Pancreas (tissue), 10 donors: ENCODE measurements around the gene CCDC192. TPM values are rescaled to one million over a fixed set of nuclear protein-coding genes. Genes with fewer than 3 reads are reported as not detected.
"Not testable (repeated sequence)": the region's sequence is repeated elsewhere in the genome, so short reads cannot be mapped to it uniquely, and the experiment has no call there.

Experiments used
- ATAC-seq, 4 donors: fragments of 200-7000 bp; cut with Tn5 transposase; one replicate each; pipeline versions ENCODE4 v1.8.0 to v1.9.1; 2020; ENCODE audit warnings: mild to moderate bottlenecking in 4 of 4, moderate library complexity in 4 of 4
- DNase-seq, 6 donors: peaks; one replicate each; pipeline ENCODE4 v3.0.0-alpha.2; 2020
- FAIRE-seq: peaks from 2 replicates; lab custom pipeline; 2012; peaks lifted over from hg19 to GRCh38; lab: Jason Lieb, UNC
- H3K27ac ChIP-seq, 4 donors: fragments of 200-600 bp; sonication (generic); 1 replicate in 3 of 4; 2 replicates in 1 of 4; pipeline versions ENCODE4 v1.5.0 to v1.8.0; 2020
- H3K27me3 ChIP-seq, 4 donors: fragments of 200-600 bp; one replicate each; pipeline ENCODE4 v1.8.0; 2021
- H3K36me3 ChIP-seq, 3 donors: fragments of 200-600 bp; sonication (generic) in 1 of 3; one replicate each; pipeline versions ENCODE4 v1.5.0 to v1.8.0; 2020 to 2021
- H3K4me1 ChIP-seq, 3 donors: fragments of 200-600 bp; one replicate each; pipeline ENCODE4 v1.8.0; 2021
- H3K4me3 ChIP-seq, 4 donors: fragments of 200-600 bp; sonication (generic) in 2 of 4; one replicate each; pipeline versions ENCODE4 v1.5.0 to v1.8.0; 2020 to 2021
- H3K9me3 ChIP-seq, 4 donors: fragments of 200-600 bp; one replicate each; pipeline ENCODE4 v1.8.0; 2021
- WGBS, 2 donors: extraction: QIAGEN DNeasy Blood & Tissue Kit; methylation state at CpG; one replicate each; pipeline ENCODE4 v1.1.7; 2013; 5-methylcytosine and 5-hydroxymethylcytosine counted together
- intact Hi-C, 3 donors: fragments of 100-400 bp; cut with DNase I; formaldehyde crosslinking; loops; one replicate each; pipeline versions ENCODE4 v1.11.1 to v1.14.2; 2022
- polyA plus RNA-seq, 2 donors: library from polyadenylated mRNA; stranded (reverse); fragments of 200-250 nt; gene quantifications; one replicate each; pipeline ENCODE4 v1.2.3, GENCODE V29; 2013
- total RNA-seq, 6 donors: library from RNA; stranded (reverse); fragmentation: NEBNext Ultra II Directional in 4 of 6; extraction: Animal tissue kit (Norgen Biotek cat#: 25700) in 4 of 6; gene quantifications; one replicate each; pipeline versions ENCODE4 v1.2.1 to v1.2.4, GENCODE V29; 2021 to 2023
- TF ChIP-seq, protein P1 (sequence below), 4 donors: fragments of 200-600 bp; sonication (generic) in 3 of 4; IDR thresholded peaks; one replicate each; pipeline versions ENCODE4 v1.5.0 to v1.8.0; 2021; ENCODE audit warnings: antibody characterized with exemption in 4 of 4
- donor health status: healthy with polysubstance abuse.
- donor health status: DM: no; HTN: no; CAD: no; lungs with moderate emphysema.
- donor health status: DM: no; HTN: no; CAD: no.
- donor health status: control.
- donor health status: control.
- donor health status: Bipolar disorder and iron deficiency.
- donor health status: DM: yes; HTN: yes; CAD: no.
- donor health status: DM: no; HTN: no; CAD: no.
- donor health status: DM: no; HTN: no; CAD: no.
- donor health status: DM: yes; HTN: yes; CAD: no.

CCDC192 gene
- total and polyA plus RNA-seq, 8 donors = not detected

- FAIRE-seq (no peak), ATAC-seq (no peak), DNase-seq (no peak)
- Histone ChIP-seq H3K27me3 (no peaks in the 10 kb centered on the region), H3K4me1 (no peaks in the 10 kb centered on the region), H3K27ac (no peak overlapping the region), H3K9me3 (no peaks in the 10 kb centered on the region), H3K36me3 (no peaks in the 10 kb centered on the region), H3K4me3 (no peak overlapping the region)
- WGBS, 2 donors = 87 to 100% methylated on average over 1 of the region's 1 CpG
- intact Hi-C loops = no loop called here
- TF ChIP-seq, protein P1, sequence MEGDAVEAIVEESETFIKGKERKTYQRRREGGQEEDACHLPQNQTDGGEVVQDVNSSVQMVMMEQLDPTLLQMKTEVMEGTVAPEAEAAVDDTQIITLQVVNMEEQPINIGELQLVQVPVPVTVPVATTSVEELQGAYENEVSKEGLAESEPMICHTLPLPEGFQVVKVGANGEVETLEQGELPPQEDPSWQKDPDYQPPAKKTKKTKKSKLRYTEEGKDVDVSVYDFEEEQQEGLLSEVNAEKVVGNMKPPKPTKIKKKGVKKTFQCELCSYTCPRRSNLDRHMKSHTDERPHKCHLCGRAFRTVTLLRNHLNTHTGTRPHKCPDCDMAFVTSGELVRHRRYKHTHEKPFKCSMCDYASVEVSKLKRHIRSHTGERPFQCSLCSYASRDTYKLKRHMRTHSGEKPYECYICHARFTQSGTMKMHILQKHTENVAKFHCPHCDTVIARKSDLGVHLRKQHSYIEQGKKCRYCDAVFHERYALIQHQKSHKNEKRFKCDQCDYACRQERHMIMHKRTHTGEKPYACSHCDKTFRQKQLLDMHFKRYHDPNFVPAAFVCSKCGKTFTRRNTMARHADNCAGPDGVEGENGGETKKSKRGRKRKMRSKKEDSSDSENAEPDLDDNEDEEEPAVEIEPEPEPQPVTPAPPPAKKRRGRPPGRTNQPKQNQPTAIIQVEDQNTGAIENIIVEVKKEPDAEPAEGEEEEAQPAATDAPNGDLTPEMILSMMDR (IDR thresholded peaks at IDR 0.05) = no peak
Observed at GRCh38 chr5:127791439-127791838, 88.2 kb downstream of the CCDC192 start.

- intact Hi-C loops, DNase-seq, H3K36me3 ChIP-seq, H3K4me1 ChIP-seq, H3K9me3 ChIP-seq, ATAC-seq, H3K27me3 ChIP-seq, H3K27ac ChIP-seq, H3K4me3 ChIP-seq, FAIRE-seq: not testable (repeated sequence)
- 87 to 89% methylated on average over 2 of the region's 2 CpGs for WGBS, 2 donors
Observed at GRCh38 chr5:127791908-127792307, 88.7 kb downstream of the CCDC192 start.

DNA sequence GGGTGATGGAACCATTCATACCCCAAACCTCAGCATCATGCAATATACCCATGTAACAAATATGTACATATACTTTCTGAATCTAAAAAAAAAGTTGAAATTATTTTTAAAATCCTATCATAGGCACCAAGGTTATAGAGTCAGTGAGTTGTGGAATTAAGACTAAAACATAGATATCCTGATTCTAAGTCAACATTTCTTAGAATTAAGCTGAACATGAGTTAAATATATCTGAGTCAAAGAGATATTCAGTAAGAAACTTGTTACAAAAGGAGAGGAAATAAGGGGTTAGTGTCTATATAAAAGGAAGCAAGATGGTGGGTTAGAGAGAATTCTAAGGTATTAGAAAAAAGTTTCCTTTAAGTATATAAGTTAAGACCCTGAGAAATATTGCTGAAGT is 89.9 kb downstream of the CCDC192 start:
- ATAC-seq = no peak
- Histone ChIP-seq H3K27me3 (no peaks in the 10 kb centered on the region), H3K36me3 (no peaks in the 10 kb centered on the region), H3K27ac (no peak overlapping the region), H3K4me3 (no peak overlapping the region), H3K9me3 (no peaks in the 10 kb centered on the region), H3K4me1 (no peaks in the 10 kb centered on the region)
- TF ChIP-seq, protein P1 (IDR thresholded peaks at IDR 0.05) = no peak
- FAIRE-seq = no peak
- intact Hi-C loops = no loop called here
- no peak for DNase-seq

DNA sequence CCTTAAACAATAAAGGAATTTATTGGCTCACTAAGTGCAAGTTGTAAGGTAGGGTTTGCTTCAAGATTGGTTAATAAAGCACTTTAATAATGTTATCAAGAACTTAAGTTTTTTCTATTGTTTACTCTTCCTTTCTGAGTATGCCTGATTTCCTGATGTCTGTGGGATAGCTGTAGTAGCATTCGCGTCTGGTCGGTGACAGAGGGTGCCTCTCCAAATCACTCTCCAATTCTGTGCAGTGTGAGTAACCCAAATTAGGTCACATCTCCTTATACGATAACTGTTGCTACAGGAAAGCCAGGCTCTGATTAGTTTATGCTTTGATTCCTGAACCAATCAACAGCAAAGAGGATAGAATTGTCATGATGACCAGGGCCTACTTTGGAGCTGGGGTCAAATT is 90.7 kb downstream of the CCDC192 start:
- H3K27ac ChIP-seq = no peak overlapping the region
- intact Hi-C loops = no loop called here
- TF ChIP-seq, protein P1 (IDR thresholded peaks at IDR 0.05) = no peak
- H3K4me3 ChIP-seq = no peak overlapping the region
- FAIRE-seq (no peak), DNase-seq (no peak), ATAC-seq (no peak)
- H3K27me3 ChIP-seq = no peaks in the 10 kb centered on the region
- no peaks in the 10 kb centered on the region for H3K9me3 ChIP-seq
- H3K36me3 ChIP-seq = no peaks in the 10 kb centered on the region
- H3K4me1 ChIP-seq = no peaks in the 10 kb centered on the region
- 87 to 91% methylated on average over 4 of the region's 4 CpGs for WGBS, 2 donors

DNA sequence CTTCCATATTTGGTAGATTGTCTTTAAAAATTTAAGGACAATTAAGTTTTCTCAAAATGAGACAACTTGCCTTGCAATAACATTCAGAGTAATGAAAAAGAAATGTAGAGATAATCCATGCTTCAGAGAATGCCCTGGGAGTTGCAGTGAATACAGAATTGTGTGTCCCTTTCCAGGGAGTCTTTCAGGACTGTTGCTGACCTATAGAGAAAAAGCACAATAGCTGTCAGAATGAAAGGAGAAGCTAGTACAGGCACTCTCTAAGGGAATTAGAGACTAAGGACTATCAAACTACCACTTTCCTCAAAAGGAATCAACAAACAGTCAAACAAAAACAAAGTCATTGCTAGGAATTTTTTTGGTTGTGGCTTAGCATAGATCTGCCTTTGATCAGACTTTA is 93.0 kb downstream of the CCDC192 start:
- ATAC-seq (no peak), FAIRE-seq (no peak), DNase-seq (no peak)
- Histone ChIP-seq H3K27me3 (no peaks in the 10 kb centered on the region), H3K27ac (no peak overlapping the region), H3K4me3 (no peak overlapping the region), H3K9me3 (no peaks in the 10 kb centered on the region), H3K36me3 (no peaks in the 10 kb centered on the region), H3K4me1 (no peaks in the 10 kb centered on the region)
- TF ChIP-seq, protein P1 (IDR thresholded peaks at IDR 0.05) = no peak
- intact Hi-C loops = no loop called here
